SK-N-SH (cell line): Measurements from ENCODE around the gene ZER1. TPM values are rescaled to one million over a fixed set of nuclear protein-coding genes. Genes with fewer than 3 reads are reported as not detected.

Experiments used
- CTCF ChIA-PET: fragments of 300-600, 350-600 bp; formaldehyde crosslinking; extraction: SDS; loops from one replicate; lab custom pipeline; 2021; lab: Yijun Ruan, JAX
- POLR2A ChIA-PET: fragments of 350-600 bp; sonication (Branson Sonifier 250); formaldehyde crosslinking; extraction: SDS; loops from one replicate; lab custom pipeline; 2020; ENCODE audit warnings: antibody characterized with exemption, inconsistent platforms; lab: Yijun Ruan, JAX
- DNase-seq: peaks from one replicate; pipeline ENCODE4 v3.0.0; 2012
- H2AFZ ChIP-seq: fragments of 200-600 bp; sonication (generic); 2 replicates; pipeline ENCODE4 v1.8.1; 2016; ENCODE audit warnings: antibody characterized with exemption, mild to moderate bottlenecking, low read depth
- H3F3A ChIP-seq: fragments of 200-600 bp; sonication (generic); replicated peaks from 2 replicates; pipeline ENCODE3; 2016; ENCODE audit warnings: antibody characterized with exemption, mild to moderate bottlenecking; ENCODE audit not compliant: insufficient read depth
- H3K27ac ChIP-seq, 2 experiments: fragments of 200-500 bp in 1 of 2; fragments of 200-600 bp in 1 of 2; sonication (Bioruptor generic) in 1 of 2; sonication (generic), shearing (Covaris generic) in 1 of 2; 2 replicates each; pipeline versions ENCODE4 v1.5.1 to v1.6.1; 2014 to 2016; ENCODE audit warnings: low read depth in 2 of 2, inconsistent platforms in 1 of 2, low read length in 1 of 2, mild to moderate bottlenecking in 1 of 2, mixed read lengths in 1 of 2
- H3K27me3 ChIP-seq: fragments of 200-600 bp; sonication (generic), shearing (Covaris generic); 2 replicates; pipeline ENCODE4 v1.6.1; 2016; ENCODE audit warnings: mixed run types; ENCODE audit not compliant: insufficient read depth
- H3K36me3 ChIP-seq, 2 experiments: fragments of 200-500 bp in 1 of 2; fragments of 200-600 bp in 1 of 2; sonication (Bioruptor generic) in 1 of 2; sonication (generic) in 1 of 2; replicated peaks in 1 of 2; 2 replicates each; pipeline versions ENCODE3 to v1.5.1; 2014 to 2016; ENCODE audit warnings: low read length in 1 of 2, mild to moderate bottlenecking in 1 of 2; ENCODE audit not compliant: insufficient read depth in 2 of 2, control insufficient read depth in 1 of 2
- H3K4me1 ChIP-seq, 2 experiments: fragments of 200-500 bp in 1 of 2; fragments of 200-600 bp in 1 of 2; sonication (Bioruptor generic) in 1 of 2; sonication (generic), shearing (Covaris generic) in 1 of 2; 2 replicates each; pipeline versions ENCODE4 v1.5.1 to v1.6.1; 2014 to 2016; ENCODE audit warnings: low read depth in 1 of 2, low read length in 1 of 2, mixed run types in 1 of 2; ENCODE audit not compliant: insufficient read depth in 2 of 2, control insufficient read depth in 1 of 2
- H3K4me2 ChIP-seq: fragments of 200-600 bp; sonication (generic), shearing (Covaris generic); 2 replicates; pipeline ENCODE4 v1.6.1; 2017; ENCODE audit warnings: mixed run types
- H3K4me3 ChIP-seq, 2 experiments: fragments of 200-500 bp in 1 of 2; fragments of 200-600 bp in 1 of 2; sonication (Bioruptor generic) in 1 of 2; sonication (generic), shearing (Covaris generic) in 1 of 2; 2 replicates each; pipeline versions ENCODE4 v1.5.1 to v1.8.1; 2014 to 2016; ENCODE audit warnings: low read depth in 2 of 2, inconsistent platforms in 1 of 2, low read length in 1 of 2, mild to moderate bottlenecking in 1 of 2, mixed read lengths in 1 of 2, moderate library complexity in 1 of 2
- H3K79me2 ChIP-seq: fragments of 200-600 bp; sonication (generic); 2 replicates; pipeline ENCODE4 v1.8.1; 2017; ENCODE audit warnings: mild to moderate bottlenecking; ENCODE audit not compliant: insufficient read depth
- H3K9ac ChIP-seq: fragments of 200-600 bp; sonication (generic); 2 replicates; pipeline ENCODE4 v1.6.1; 2017; ENCODE audit warnings: mixed run types
- H3K9me2 ChIP-seq: fragments of 200-600 bp; sonication (generic); 2 replicates; pipeline ENCODE4 v1.6.1; 2017; ENCODE audit warnings: mixed run types
- H3K9me3 ChIP-seq: fragments of 200-600 bp; sonication (generic); 2 replicates; pipeline ENCODE4 v1.6.1; 2017; ENCODE audit warnings: mixed run types, mild to moderate bottlenecking, moderate library complexity
- H4K20me1 ChIP-seq: fragments of 200-600 bp; sonication (generic); 2 replicates; pipeline ENCODE4 v1.6.1; 2017; ENCODE audit warnings: mild to moderate bottlenecking, mixed run types; ENCODE audit not compliant: insufficient read depth
- CHD2 ChIP-seq: fragments of 150-350 bp; IDR thresholded peaks from 2 replicates; pipeline ENCODE4 v1.6.1; 2018; ENCODE audit warnings: low read length; ENCODE audit not compliant: partially characterized antibody
- ELF1 ChIP-seq: IDR thresholded peaks from 2 replicates; pipeline ENCODE4 v1.4.0; 2012
- FOXJ3 ChIP-seq: sonication (generic); formaldehyde crosslinking; IDR thresholded peaks from 2 replicates; pipeline ENCODE4 v1.5.1; 2020; ENCODE audit warnings: mild to moderate bottlenecking, missing genetic modification reagents
- GABPA ChIP-seq: IDR thresholded peaks from 2 replicates; pipeline ENCODE4 v1.4.0; 2012; ENCODE audit warnings: low read depth, mild to moderate bottlenecking
- GATA2 ChIP-seq: sonication (generic); formaldehyde crosslinking; IDR thresholded peaks from 2 replicates; pipeline ENCODE4 v1.5.0; 2020; ENCODE audit warnings: mild to moderate bottlenecking, missing genetic modification reagents
- IRF3 ChIP-seq: fragments of 150-350 bp; IDR thresholded peaks from 2 replicates; pipeline ENCODE4 v1.6.1; 2016; ENCODE audit warnings: mild to moderate bottlenecking, low read depth, low read length
- MAX ChIP-seq: IDR thresholded peaks from 2 replicates; pipeline ENCODE4 v1.4.0; 2012; ENCODE audit warnings: low read depth
- NFIC ChIP-seq: IDR thresholded peaks from 2 replicates; pipeline ENCODE4 v1.4.0; 2012; ENCODE audit warnings: borderline replicate concordance
- NRF1 ChIP-seq: IDR thresholded peaks from 2 replicates; pipeline ENCODE4 v1.6.1; 2012; ENCODE audit warnings: low read depth, mild to moderate bottlenecking, low read length
- RCOR1 ChIP-seq: fragments of 150-350 bp; IDR thresholded peaks from 2 replicates; pipeline ENCODE4 v1.6.1; 2017; ENCODE audit warnings: antibody characterized with exemption, low read length
- RFX5 ChIP-seq: IDR thresholded peaks from 2 replicates; pipeline ENCODE4 v1.6.1; 2012; ENCODE audit warnings: mild to moderate bottlenecking, improper control_type of control experiment, low read length
- SIN3A ChIP-seq: IDR thresholded peaks from 2 replicates; pipeline ENCODE4 v1.6.1; 2012; ENCODE audit warnings: low read depth, mild to moderate bottlenecking, low read length, moderate library complexity, borderline replicate concordance
- TAF1 ChIP-seq: IDR thresholded peaks from 2 replicates; pipeline ENCODE4 v1.6.1; 2012; ENCODE audit warnings: low read depth, mild to moderate bottlenecking, low read length, moderate library complexity, borderline replicate concordance
- TEAD4 ChIP-seq: IDR thresholded peaks from 2 replicates; pipeline ENCODE4 v1.4.0; 2012; ENCODE audit warnings: mild to moderate bottlenecking, borderline replicate concordance; ENCODE audit not compliant: insufficient read depth
- USF2 ChIP-seq: fragments of 150-350 bp; IDR thresholded peaks from 2 replicates; pipeline ENCODE4 v1.6.1; 2017; ENCODE audit warnings: antibody characterized with exemption, low read length, low read depth, borderline replicate concordance
- YY1 ChIP-seq: IDR thresholded peaks from 2 replicates; pipeline ENCODE4 v1.4.0; 2012; ENCODE audit warnings: low read depth, mild to moderate bottlenecking
- ZBTB33 ChIP-seq: IDR thresholded peaks from 2 replicates; pipeline ENCODE4 v1.4.0; 2012; ENCODE audit warnings: low read depth, borderline replicate concordance
- WGBS: methylation state at CpG from one replicate; pipeline ENCODE4 v1.1.6; 2017; ENCODE audit warnings: low lambda C conversion rate; 5-methylcytosine and 5-hydroxymethylcytosine counted together
- polyA plus RNA-seq, 3 experiments: library from polyadenylated mRNA; depleted of rRNA; stranded (reverse); fragments of >200 nt; gene quantifications; 2 replicates each; pipeline ENCODE4 v1.2.3, GENCODE V29; 2012

Gene ZER1
- polyA plus RNA-seq, 1 of the 3 experiments (the other 2 are of a cell fraction), result 30.9 TPM

- H3K4me3 ChIP-seq, result no peak overlapping the region
- H3K36me3 ChIP-seq, result peaks cover 14 to 23% of the 10 kb centered on the region in 2 experiments
- WGBS, result 96% methylated on average over 4 of the region's 4 CpGs
- no peak for DNase-seq
- peaks cover 24% of the 10 kb centered on the region for H4K20me1 ChIP-seq
- no peaks in the 10 kb centered on the region for H3K9me2 ChIP-seq
- ChIA-PET CTCF (interaction anchor here (9.1 kb wide), 1 partner anchor 16 kb away, joined by 64 read pairs; the partner anchor contains the start of gene PKN3), POLR2A (no interaction called here)
- TF ChIP-seq TAF1, result no peak
- no peak for TF ChIP-seq IRF3
- TF ChIP-seq CHD2, result no peak
- TF ChIP-seq USF2, result no peak
- no peak for TF ChIP-seq TEAD4
- no peak for TF ChIP-seq NFIC
- TF ChIP-seq ELF1, result no peak
- TF ChIP-seq RCOR1, result no peak
- TF ChIP-seq FOXJ3 (CRISPR knock-in tag), result no peak
- no peak for TF ChIP-seq MAX
- TF ChIP-seq YY1, result no peak
- no peak for TF ChIP-seq SIN3A
- no peak for TF ChIP-seq RFX5
- no peak for TF ChIP-seq ZBTB33
- TF ChIP-seq GABPA, result no peak
- no peak for TF ChIP-seq NRF1
- TF ChIP-seq GATA2 (CRISPR knock-in tag), result no peak
- H2AFZ ChIP-seq, result no peak overlapping the region
- H3K4me2 ChIP-seq, result no peak overlapping the region
- no peaks in the 10 kb centered on the region for H3K9me3 ChIP-seq
- no peak overlapping the region for H3K27ac ChIP-seq
- H3K27me3 ChIP-seq, result no peaks in the 10 kb centered on the region
- peaks cover 3 to 6% of the 10 kb centered on the region in 2 experiments; a peak in 2 of 4 replicates for H3K4me1 ChIP-seq
- H3F3A ChIP-seq, result peaks cover 7% of the 10 kb centered on the region
- no peak overlapping the region for H3K9ac ChIP-seq
- peaks cover 25% of the 10 kb centered on the region for H3K79me2 ChIP-seq
Measured at GRCh38 chr9:128687453-128687852, 84.3 kb downstream of the ZER1 start.
